HepG2 (cell line): ENCODE results near the gene PANK2. TPM values are rescaled to one million over a fixed set of nuclear protein-coding genes. Genes with fewer than 3 reads are reported as not detected.

Source experiments
- ATAC-seq: fragments of 200-7000 bp; cut with Tn5 transposase; 3 replicates; pipeline ENCODE4 v1.9.1; 2020; ENCODE audit warnings: mild to moderate bottlenecking, moderate library complexity
- BruUV-seq: library from RNA; stranded (reverse); fragments of 400-500 nt; replicated peaks from 2 replicates; lab custom pipeline; 2021; lab: Mats Ljungman, UMichigan
- CTCF ChIA-PET: fragments of 300-600 bp; formaldehyde crosslinking; extraction: SDS; loops from one replicate; lab custom pipeline; 2021; ENCODE audit warnings: low total read pairs, inconsistent platforms, low intra/inter-chr PET ratio; lab: Yijun Ruan, JAX
- POLR2A ChIA-PET: fragments of 350-600 bp; sonication (Branson Sonifier 250); formaldehyde crosslinking; loops from one replicate; lab custom pipeline; 2020; ENCODE audit warnings: antibody characterized with exemption, inconsistent platforms; lab: Yijun Ruan, JAX
- DNase-seq: peaks from one replicate; pipeline ENCODE4 v3.0.0-alpha.2; 2015; ENCODE audit warnings: low spot score
- FAIRE-seq: peaks from 3 replicates; lab custom pipeline; 2011; peaks lifted over from hg19 to GRCh38; lab: Jason Lieb, UNC
- H2AFZ ChIP-seq: one replicate; pipeline ENCODE4 v1.6.1; 2011; ENCODE audit warnings: low read length, inconsistent platforms
- H3K27ac ChIP-seq: fragments of 300-600 bp; 3 replicates; pipeline ENCODE4 v1.8.0; 2011; ENCODE audit warnings: mixed run types, mild to moderate bottlenecking, mixed read lengths, low read length, inconsistent platforms; ENCODE audit not compliant: insufficient read depth; ENCODE audit errors: extremely low read length
- H3K27me3 ChIP-seq, 2 experiments: fragments of 200-600 bp in 1 of 2; 2 replicates in 1 of 2; 3 replicates in 1 of 2; pipeline versions ENCODE4 v1.6.0 to v1.8.0; 2011; ENCODE audit warnings: low read length in 2 of 2, mild to moderate bottlenecking in 2 of 2, moderate library complexity in 2 of 2, inconsistent platforms in 1 of 2; ENCODE audit not compliant: insufficient read depth in 2 of 2, control insufficient read depth in 1 of 2
- H3K36me3 ChIP-seq, 2 experiments: fragments of 200-600 bp in 1 of 2; replicated peaks in 1 of 2; 2 replicates in 1 of 2; 3 replicates in 1 of 2; pipeline versions ENCODE4 v1.5.1 to v1.8.0; 2011; ENCODE audit warnings: low read length in 2 of 2, inconsistent platforms in 1 of 2; ENCODE audit not compliant: insufficient read depth in 2 of 2, control insufficient read depth in 1 of 2
- H3K4me1 ChIP-seq: 2 replicates; pipeline ENCODE4 v1.5.1; 2012; ENCODE audit warnings: low read length, inconsistent platforms; ENCODE audit not compliant: insufficient read depth
- H3K4me2 ChIP-seq: 2 replicates; pipeline ENCODE4 v1.6.0; 2011; ENCODE audit warnings: low read depth, low read length, inconsistent platforms
- H3K4me3 ChIP-seq, 3 experiments: fragments of 200-600 bp in 1 of 3; sonication (generic), shearing (Covaris generic) in 1 of 3; replicated peaks in 1 of 3; 2 replicates each; pipeline ENCODE4 v1.5.1; 2011 to 2016; ENCODE audit warnings: low read length in 3 of 3, inconsistent platforms in 2 of 3, low read depth in 2 of 3, mild to moderate bottlenecking in 2 of 3, control low read depth in 1 of 3, mixed read lengths in 1 of 3; ENCODE audit not compliant: insufficient read depth in 1 of 3
- H3K79me2 ChIP-seq: one replicate; pipeline ENCODE4 v1.6.1; 2011; ENCODE audit warnings: low read length, inconsistent platforms; ENCODE audit not compliant: insufficient read depth
- H3K9ac ChIP-seq: 2 replicates; pipeline ENCODE4 v1.6.0; 2011; ENCODE audit warnings: mild to moderate bottlenecking, low read depth, low read length, inconsistent platforms; ENCODE audit not compliant: insufficient read depth
- H3K9me3 ChIP-seq: 2 replicates; pipeline ENCODE4 v1.5.1; 2012; ENCODE audit warnings: mild to moderate bottlenecking, low read length
- H4K20me1 ChIP-seq: 2 replicates; pipeline ENCODE4 v1.6.0; 2011; ENCODE audit warnings: inconsistent platforms, mild to moderate bottlenecking, low read length, moderate library complexity; ENCODE audit not compliant: insufficient read depth
- ARHGAP35 ChIP-seq: sonication (generic); formaldehyde crosslinking; IDR thresholded peaks from 2 replicates; pipeline ENCODE4 v1.9.0; 2022; ENCODE audit warnings: mild to moderate bottlenecking, inconsistent platforms, moderate library complexity, missing genetic modification reagents, borderline replicate concordance
- CREM ChIP-seq, 2 experiments: sonication (generic) in 1 of 2; formaldehyde crosslinking in 1 of 2; IDR thresholded peaks; 2 replicates each; pipeline versions ENCODE4 v1.4.0 to v1.6.1; 2016 to 2020; ENCODE audit warnings: antibody characterized with exemption in 1 of 2, mild to moderate bottlenecking in 1 of 2, missing genetic modification reagents in 1 of 2
- DNMT3B ChIP-seq: conservative IDR thresholded peaks from 2 replicates; pipeline ENCODE4 v1.6.1; 2016; ENCODE audit warnings: missing biosample characterization, control low read depth
- KDM2A ChIP-seq: sonication (generic); formaldehyde crosslinking; IDR thresholded peaks from 2 replicates; pipeline ENCODE4 v1.4.0; 2020; ENCODE audit warnings: low read depth, missing genetic modification reagents, borderline replicate concordance
- MAFG ChIP-seq: sonication (generic); formaldehyde crosslinking; IDR thresholded peaks from 2 replicates; pipeline ENCODE4 v1.5.1; 2020; ENCODE audit warnings: mild to moderate bottlenecking, missing genetic modification reagents
- MLX ChIP-seq: IDR thresholded peaks from 2 replicates; pipeline ENCODE4 v1.6.1; 2016
- NRL ChIP-seq: sonication (generic); formaldehyde crosslinking; IDR thresholded peaks from 2 replicates; pipeline ENCODE4 v1.5.0; 2020; ENCODE audit warnings: missing genetic modification reagents, mild to moderate bottlenecking, moderate library complexity, borderline replicate concordance
- POLR2G ChIP-seq: fragments of 200-400 bp; formaldehyde crosslinking; IDR thresholded peaks from 2 replicates; pipeline ENCODE4 v1.6.1; 2018; ENCODE audit warnings: mild to moderate bottlenecking, low read depth, low read length, moderate library complexity
- SETDB1 ChIP-seq: sonication (generic); formaldehyde crosslinking; IDR thresholded peaks from 2 replicates; pipeline ENCODE4 v1.5.1; 2020; ENCODE audit warnings: missing genetic modification reagents, mild to moderate bottlenecking, borderline replicate concordance
- ZKSCAN8 ChIP-seq: IDR thresholded peaks from 2 replicates; pipeline ENCODE4 v1.6.1; 2016; ENCODE audit warnings: borderline replicate concordance, missing genetic modification reagents, missing compliant biosample characterization
- ZNF567 ChIP-seq: sonication (generic); formaldehyde crosslinking; IDR thresholded peaks from 2 replicates; pipeline ENCODE4 v1.8.1; 2023; ENCODE audit warnings: mild to moderate bottlenecking, missing genetic modification reagents, borderline replicate concordance
- WGBS: methylation state at CpG from one replicate; pipeline ENCODE4 v1.1.6; 2017; ENCODE audit warnings: low lambda C conversion rate; 5-methylcytosine and 5-hydroxymethylcytosine counted together
- in situ Hi-C: cut with HindIII; loops from 2 replicates; pipeline ENCODE4 v1.10.0; 2017; ENCODE audit warnings: low pct_unique_long_range_greater_than_20kb; ENCODE audit not compliant: extremely low pct_ligation_motif_present
- intact Hi-C: fragments of 100-400 bp; cut with micrococcal nuclease; formaldehyde crosslinking; loops from one replicate; pipeline ENCODE4 v1.10.0; 2022; ENCODE audit not compliant: unreplicated experiment
- polyA plus RNA-seq, 8 experiments: library from polyadenylated mRNA; depleted of rRNA in 3 of 8; stranded (reverse) in 7 of 8; unstranded in 1 of 8; fragments of >200 nt; fragmentation: Illumina TruSeq in 4 of 8; extraction: Trizol in 4 of 8; gene quantifications; 2 replicates each; pipeline versions ENCODE4 v1.2.1 to v1.2.3, GENCODE V29; 2011 to 2016; ENCODE audit warnings: low read depth in 4 of 8, missing spikeins in 1 of 8, mixed read lengths in 1 of 8; ENCODE audit not compliant: insufficient read depth in 1 of 8
- total RNA-seq, 5 experiments: library from RNA; depleted of rRNA; stranded (reverse); fragments of >200 nt; fragmentation: Illumina TruSeq; extraction: Trizol; gene quantifications; 2 replicates each; pipeline ENCODE4 v1.2.3, GENCODE V29; 2016; ENCODE audit warnings: low read depth in 1 of 5
- TF ChIP-seq, protein P1 (sequence below): sonication (generic); formaldehyde crosslinking; IDR thresholded peaks from 2 replicates; pipeline ENCODE4 v1.5.1; 2020; ENCODE audit warnings: missing genetic modification reagents, mild to moderate bottlenecking, borderline replicate concordance
- TF ChIP-seq, protein P2 (sequence below): sonication (generic); formaldehyde crosslinking; IDR thresholded peaks from 2 replicates; pipeline ENCODE4 v1.8.0; 2022; ENCODE audit warnings: missing genetic modification reagents, mild to moderate bottlenecking, borderline replicate concordance
- TF ChIP-seq, protein P3 (sequence below): IDR thresholded peaks from 2 replicates; pipeline ENCODE4 v1.6.1; 2016; ENCODE audit warnings: low read depth, missing genetic modification reagents, missing compliant biosample characterization

Gene PANK2
- total and polyA plus RNA-seq, 2 of the 13 experiments (the other 11 are each of a cell fraction or from before 2014, with no cell fraction given): 39.2 to 123 TPM

DNA sequence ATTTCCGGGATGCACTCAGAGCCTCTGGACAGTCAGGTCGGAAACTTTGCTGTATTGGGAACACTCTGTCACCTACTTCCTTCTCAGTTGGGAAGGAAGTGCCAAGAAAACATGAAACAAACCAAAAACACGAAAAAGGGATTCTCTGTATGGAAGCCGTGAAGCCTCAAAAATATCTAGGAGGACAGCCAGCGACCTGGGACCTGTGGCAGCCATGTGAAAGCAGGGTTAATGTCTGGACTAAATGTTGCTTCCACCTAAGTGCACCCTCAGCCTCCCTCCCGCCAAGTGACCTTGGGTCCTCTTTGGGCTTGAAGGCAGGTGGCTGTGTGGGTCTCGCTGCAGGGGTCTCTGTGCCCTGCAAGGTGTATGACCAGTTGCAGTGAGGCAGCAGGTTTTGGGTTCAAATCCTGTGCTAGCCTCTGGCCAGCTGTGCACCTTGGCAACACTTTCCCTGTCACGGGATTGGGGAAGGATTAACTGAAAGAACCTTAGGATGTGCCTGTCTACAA is 41.7 kb upstream of the PANK2 start (continued):
- TF ChIP-seq, protein P1, sequence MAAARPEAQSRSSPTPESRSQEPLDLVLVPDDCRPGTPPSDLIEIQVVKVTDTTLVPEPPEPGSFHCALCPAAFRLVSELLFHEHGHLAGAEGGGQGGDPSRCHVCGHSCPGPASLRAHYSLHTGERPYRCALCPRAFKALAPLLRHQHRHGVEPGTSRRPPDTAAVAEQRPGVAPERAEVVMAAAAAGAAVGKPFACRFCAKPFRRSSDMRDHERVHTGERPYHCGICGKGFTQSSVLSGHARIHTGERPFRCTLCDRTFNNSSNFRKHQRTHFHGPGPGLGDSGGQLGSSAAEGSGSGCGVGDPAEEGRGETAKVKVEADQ (CRISPR knock-in tag): no peak

DNA sequence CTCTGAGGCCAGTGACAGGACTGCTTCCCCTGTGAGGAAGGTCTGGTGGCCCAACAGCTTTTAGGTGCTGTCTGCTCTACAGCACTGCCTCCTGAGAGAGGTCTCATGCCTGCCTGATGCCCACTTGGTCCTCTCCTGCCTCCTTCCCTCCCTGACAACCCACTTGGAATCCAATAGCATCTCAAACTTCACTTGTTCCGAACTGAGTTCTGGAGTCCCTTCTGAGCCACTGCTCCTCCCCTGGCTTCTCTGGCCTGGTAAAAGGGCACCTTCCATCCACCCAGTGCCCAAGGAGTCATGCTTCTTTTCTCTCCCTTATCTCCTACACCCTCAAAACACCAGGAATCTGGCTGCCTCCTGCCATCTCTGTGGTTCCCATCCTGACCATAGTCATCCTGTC is 40.6 kb upstream of the PANK2 start:
- H2AFZ ChIP-seq: no peak overlapping the region
- WGBS: 93% methylated on average over 1 of the region's 1 CpG
- ChIA-PET CTCF (no interaction called here), POLR2A (interaction anchor here (0.7 to 2.1 kb wide), 4 partner anchors 28 to 62 kb away, joined by 4 to 15 read pairs (median 7); partner anchors contain the start of genes AP5S1 and CENPB)
- FAIRE-seq (no peak), DNase-seq (no peak), ATAC-seq (no peak)
- peaks cover 25% of the 10 kb centered on the region for H3K79me2 ChIP-seq
- no peak overlapping the region for H3K4me3 ChIP-seq
- in situ Hi-C loops (loop anchor here (5.0 kb wide), 1 partner anchor 61 kb away; the partner anchor contains the start of gene CENPB), intact Hi-C loops (no loop called here)
- BruUV-seq: no TSS peak
- peak overlapping the region; percentile 32 for H3K9ac ChIP-seq
- peaks cover 45% of the 10 kb centered on the region for H3K4me1 ChIP-seq
- H3K9me3 ChIP-seq: no peaks in the 10 kb centered on the region
- peak overlapping the region; percentile 37 for H3K4me2 ChIP-seq
- H3K27ac ChIP-seq: no peak overlapping the region
- no peaks in the 10 kb centered on the region; a peak in 1 of 5 replicates for H3K36me3 ChIP-seq
- no peaks in the 10 kb centered on the region; a peak in 1 of 5 replicates for H3K27me3 ChIP-seq
- peaks cover 4% of the 10 kb centered on the region; the same call in 1 of the 2 replicates for H4K20me1 ChIP-seq
- TF ChIP-seq ZNF567 (CRISPR knock-in tag) (no peak), CREM (IDR thresholded peaks at IDR 0.05) (no peak), CREM (CRISPR knock-in tag; IDR thresholded peaks at IDR 0.05) (no peak), KDM2A (no peak), POLR2G (peak; percentile 51; the same call in 1 of the 2 replicates), MLX (CRISPR knock-in tag) (no peak), SETDB1 (no peak), DNMT3B (CRISPR knock-in tag) (no peak), NRL (CRISPR knock-in tag) (0 out of 2 replicates have a peak, but pooled peaks have one; percentile 38), ZKSCAN8 (CRISPR knock-in tag) (no peak), MAFG (CRISPR knock-in tag) (no peak), ARHGAP35 (CRISPR knock-in tag) (no peak)
- TF ChIP-seq, protein P2, sequence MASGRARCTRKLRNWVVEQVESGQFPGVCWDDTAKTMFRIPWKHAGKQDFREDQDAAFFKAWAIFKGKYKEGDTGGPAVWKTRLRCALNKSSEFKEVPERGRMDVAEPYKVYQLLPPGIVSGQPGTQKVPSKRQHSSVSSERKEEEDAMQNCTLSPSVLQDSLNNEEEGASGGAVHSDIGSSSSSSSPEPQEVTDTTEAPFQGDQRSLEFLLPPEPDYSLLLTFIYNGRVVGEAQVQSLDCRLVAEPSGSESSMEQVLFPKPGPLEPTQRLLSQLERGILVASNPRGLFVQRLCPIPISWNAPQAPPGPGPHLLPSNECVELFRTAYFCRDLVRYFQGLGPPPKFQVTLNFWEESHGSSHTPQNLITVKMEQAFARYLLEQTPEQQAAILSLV (CRISPR knock-in tag): peak; percentile 38; the same call in 1 of the 2 replicates
- TF ChIP-seq, protein P3, sequence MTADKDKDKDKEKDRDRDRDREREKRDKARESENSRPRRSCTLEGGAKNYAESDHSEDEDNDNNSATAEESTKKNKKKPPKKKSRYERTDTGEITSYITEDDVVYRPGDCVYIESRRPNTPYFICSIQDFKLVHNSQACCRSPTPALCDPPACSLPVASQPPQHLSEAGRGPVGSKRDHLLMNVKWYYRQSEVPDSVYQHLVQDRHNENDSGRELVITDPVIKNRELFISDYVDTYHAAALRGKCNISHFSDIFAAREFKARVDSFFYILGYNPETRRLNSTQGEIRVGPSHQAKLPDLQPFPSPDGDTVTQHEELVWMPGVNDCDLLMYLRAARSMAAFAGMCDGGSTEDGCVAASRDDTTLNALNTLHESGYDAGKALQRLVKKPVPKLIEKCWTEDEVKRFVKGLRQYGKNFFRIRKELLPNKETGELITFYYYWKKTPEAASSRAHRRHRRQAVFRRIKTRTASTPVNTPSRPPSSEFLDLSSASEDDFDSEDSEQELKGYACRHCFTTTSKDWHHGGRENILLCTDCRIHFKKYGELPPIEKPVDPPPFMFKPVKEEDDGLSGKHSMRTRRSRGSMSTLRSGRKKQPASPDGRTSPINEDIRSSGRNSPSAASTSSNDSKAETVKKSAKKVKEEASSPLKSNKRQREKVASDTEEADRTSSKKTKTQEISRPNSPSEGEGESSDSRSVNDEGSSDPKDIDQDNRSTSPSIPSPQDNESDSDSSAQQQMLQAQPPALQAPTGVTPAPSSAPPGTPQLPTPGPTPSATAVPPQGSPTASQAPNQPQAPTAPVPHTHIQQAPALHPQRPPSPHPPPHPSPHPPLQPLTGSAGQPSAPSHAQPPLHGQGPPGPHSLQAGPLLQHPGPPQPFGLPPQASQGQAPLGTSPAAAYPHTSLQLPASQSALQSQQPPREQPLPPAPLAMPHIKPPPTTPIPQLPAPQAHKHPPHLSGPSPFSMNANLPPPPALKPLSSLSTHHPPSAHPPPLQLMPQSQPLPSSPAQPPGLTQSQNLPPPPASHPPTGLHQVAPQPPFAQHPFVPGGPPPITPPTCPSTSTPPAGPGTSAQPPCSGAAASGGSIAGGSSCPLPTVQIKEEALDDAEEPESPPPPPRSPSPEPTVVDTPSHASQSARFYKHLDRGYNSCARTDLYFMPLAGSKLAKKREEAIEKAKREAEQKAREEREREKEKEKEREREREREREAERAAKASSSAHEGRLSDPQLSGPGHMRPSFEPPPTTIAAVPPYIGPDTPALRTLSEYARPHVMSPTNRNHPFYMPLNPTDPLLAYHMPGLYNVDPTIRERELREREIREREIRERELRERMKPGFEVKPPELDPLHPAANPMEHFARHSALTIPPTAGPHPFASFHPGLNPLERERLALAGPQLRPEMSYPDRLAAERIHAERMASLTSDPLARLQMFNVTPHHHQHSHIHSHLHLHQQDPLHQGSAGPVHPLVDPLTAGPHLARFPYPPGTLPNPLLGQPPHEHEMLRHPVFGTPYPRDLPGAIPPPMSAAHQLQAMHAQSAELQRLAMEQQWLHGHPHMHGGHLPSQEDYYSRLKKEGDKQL (CRISPR knock-in tag): no peak
